H1 (cell line): ENCODE measurements around the gene CRYGD. TPM values are rescaled to one million over a fixed set of nuclear protein-coding genes. Genes with fewer than 3 reads are reported as not detected.

Source experiments
- CTCF ChIA-PET: fragments of 300-600 bp; sonication (Branson Sonifier 250); formaldehyde crosslinking; loops from one replicate; lab custom pipeline; 2021; ENCODE audit not compliant: partially characterized antibody; lab: Charles Lee
- POLR2A ChIA-PET: fragments of 300-600 bp; sonication (Branson Sonifier 250); formaldehyde crosslinking; loops from one replicate; lab custom pipeline; 2021; ENCODE audit warnings: inconsistent platforms; ENCODE audit not compliant: partially characterized antibody; lab: Charles Lee
- DNase-seq, 2 experiments: peaks; one replicate each; pipeline versions ENCODE4 v3.0.0 to v3.0.0-alpha.2; 2010 to 2022; ENCODE audit warnings: low spot score in 2 of 2, low read depth in 1 of 2, mixed read lengths in 1 of 2
- FAIRE-seq: peaks from 2 replicates; lab custom pipeline; 2011; peaks lifted over from hg19 to GRCh38; lab: Jason Lieb, UNC
- H2AFZ ChIP-seq: 2 replicates; pipeline ENCODE4 v1.8.1; 2012; ENCODE audit warnings: low read length, inconsistent platforms
- H2AK5ac ChIP-seq: 2 replicates; pipeline ENCODE4 v1.6.1; 2013; ENCODE audit warnings: low read depth, low read length
- H2BK120ac ChIP-seq: replicated peaks from 2 replicates; pipeline ENCODE3; 2013; ENCODE audit warnings: low read depth, low read length, inconsistent platforms
- H2BK12ac ChIP-seq: 2 replicates; pipeline ENCODE4 v1.6.1; 2013; ENCODE audit warnings: low read depth, low read length
- H2BK15ac ChIP-seq: 2 replicates; pipeline ENCODE4 v1.6.1; 2013; ENCODE audit warnings: low read length
- H2BK20ac ChIP-seq: 2 replicates; pipeline ENCODE4 v1.6.1; 2013; ENCODE audit warnings: low read length
- H2BK5ac ChIP-seq: 2 replicates; pipeline ENCODE4 v1.6.1; 2013; ENCODE audit warnings: low read depth, low read length
- H3K14ac ChIP-seq: 2 replicates; pipeline ENCODE4 v1.6.1; 2013; ENCODE audit warnings: inconsistent platforms; ENCODE audit not compliant: insufficient read length
- H3K18ac ChIP-seq: 2 replicates; pipeline ENCODE4 v1.6.1; 2013; ENCODE audit warnings: low read length; ENCODE audit errors: extremely low read depth
- H3K23ac ChIP-seq: 2 replicates; pipeline ENCODE4 v1.6.1; 2013; ENCODE audit warnings: inconsistent platforms; ENCODE audit not compliant: insufficient read length
- H3K23me2 ChIP-seq: 2 replicates; pipeline ENCODE4 v1.6.1; 2013; ENCODE audit warnings: low read depth, low read length
- H3K27ac ChIP-seq: 2 replicates; pipeline ENCODE4 v1.6.1; 2011; ENCODE audit warnings: low read depth, low read length, inconsistent platforms
- H3K27me3 ChIP-seq, 4 experiments: replicated peaks in 1 of 4; 1 replicate in 1 of 4; 2 replicates in 3 of 4; pipeline versions ENCODE4 v1.6.1 to v1.8.1; 2011 to 2013; ENCODE audit warnings: low read length in 3 of 4, mild to moderate bottlenecking in 3 of 4, inconsistent platforms in 2 of 4, mixed read lengths in 2 of 4, moderate library complexity in 1 of 4; ENCODE audit not compliant: control insufficient read depth in 3 of 4, insufficient read depth in 3 of 4; ENCODE audit errors: extremely low read depth in 1 of 4
- H3K36me3 ChIP-seq, 4 experiments: 2 replicates each; pipeline versions ENCODE4 v1.6.1 to v1.8.1; 2011 to 2013; ENCODE audit warnings: mild to moderate bottlenecking in 4 of 4, low read length in 3 of 4, moderate library complexity in 2 of 4, control low read depth in 1 of 4, inconsistent platforms in 1 of 4; ENCODE audit not compliant: insufficient read depth in 4 of 4, control insufficient read depth in 2 of 4
- H3K4ac ChIP-seq: replicated peaks from 2 replicates; pipeline ENCODE3; 2013; ENCODE audit warnings: low read length, low read depth, mixed read lengths, inconsistent platforms; ENCODE audit not compliant: insufficient read length
- H3K4me1 ChIP-seq, 4 experiments: replicated peaks in 1 of 4; 1 replicate in 1 of 4; 2 replicates in 3 of 4; pipeline versions ENCODE4 v1.6.1 to v1.8.1; 2011 to 2013; ENCODE audit warnings: low read length in 3 of 4, inconsistent platforms in 2 of 4, mixed read lengths in 1 of 4; ENCODE audit not compliant: insufficient read depth in 4 of 4, control insufficient read depth in 3 of 4
- H3K4me2 ChIP-seq, 2 experiments: 2 replicates each; pipeline versions ENCODE4 v1.6.1 to v1.8.1; 2011 to 2013; ENCODE audit warnings: low read depth in 2 of 2, low read length in 2 of 2, control low read depth in 1 of 2, inconsistent platforms in 1 of 2, mild to moderate bottlenecking in 1 of 2; ENCODE audit not compliant: insufficient read depth in 1 of 2
- H3K4me3 ChIP-seq, 4 experiments: fragments of 200-600, 300-600 bp in 1 of 4; sonication (generic), shearing (Covaris generic), sonication (Bioruptor Twin) in 1 of 4; 2 replicates each; pipeline versions ENCODE4 v1.5.1 to v1.8.1; 2011 to 2016; ENCODE audit warnings: low read length in 4 of 4, low read depth in 3 of 4, control low read depth in 2 of 4, inconsistent platforms in 2 of 4, mild to moderate bottlenecking in 2 of 4, mixed read lengths in 1 of 4, moderate library complexity in 1 of 4; ENCODE audit not compliant: insufficient read depth in 2 of 4; ENCODE audit errors: extremely low read depth in 1 of 4
- H3K56ac ChIP-seq: replicated peaks from 2 replicates; pipeline ENCODE3; 2013; ENCODE audit warnings: low read depth, mild to moderate bottlenecking, mixed read lengths, low read length, inconsistent platforms; ENCODE audit not compliant: insufficient read length
- H3K79me1 ChIP-seq: 2 replicates; pipeline ENCODE4 v1.6.1; 2013; ENCODE audit warnings: low read depth, low read length, control low read depth
- H3K79me2 ChIP-seq, 2 experiments: 2 replicates each; pipeline versions ENCODE4 v1.6.1 to v1.8.1; 2012 to 2013; ENCODE audit warnings: low read length in 2 of 2, mild to moderate bottlenecking in 2 of 2, inconsistent platforms in 1 of 2; ENCODE audit not compliant: insufficient read depth in 2 of 2, control insufficient read depth in 1 of 2
- H3K9ac ChIP-seq, 4 experiments: replicated peaks in 1 of 4; 1 replicate in 1 of 4; 2 replicates in 3 of 4; pipeline versions ENCODE4 v1.6.1 to v1.8.1; 2011 to 2013; ENCODE audit warnings: low read depth in 3 of 4, low read length in 3 of 4, control low read depth in 2 of 4, mild to moderate bottlenecking in 2 of 4, moderate library complexity in 2 of 4, inconsistent platforms in 1 of 4; ENCODE audit errors: extremely low read depth in 1 of 4
- H3K9me3 ChIP-seq, 2 experiments: 2 replicates each; pipeline versions ENCODE4 v1.6.1 to v1.8.1; 2012 to 2013; ENCODE audit warnings: mild to moderate bottlenecking in 2 of 2, moderate library complexity in 2 of 2, control low read depth in 1 of 2, inconsistent platforms in 1 of 2, low read depth in 1 of 2, low read length in 1 of 2, mixed read lengths in 1 of 2; ENCODE audit not compliant: insufficient read depth in 2 of 2
- H4K20me1 ChIP-seq, 2 experiments: replicated peaks in 1 of 2; 2 replicates each; pipeline versions ENCODE3 to v1.8.1; 2011 to 2013; ENCODE audit warnings: inconsistent platforms in 2 of 2, low read length in 2 of 2, mild to moderate bottlenecking in 1 of 2; ENCODE audit not compliant: insufficient read depth in 2 of 2, control insufficient read depth in 1 of 2
- H4K5ac ChIP-seq: 2 replicates; pipeline ENCODE4 v1.6.1; 2013; ENCODE audit warnings: low read length, low read depth, mixed read lengths, inconsistent platforms; ENCODE audit not compliant: insufficient read length
- H4K8ac ChIP-seq: 2 replicates; pipeline ENCODE4 v1.8.0; 2013; ENCODE audit warnings: mild to moderate bottlenecking, moderate library complexity, low read length, inconsistent platforms; ENCODE audit not compliant: insufficient read depth; ENCODE audit errors: extremely low read depth
- H4K91ac ChIP-seq: replicated peaks from 2 replicates; pipeline ENCODE3; 2013; ENCODE audit warnings: low read length, mixed read lengths, inconsistent platforms; ENCODE audit not compliant: insufficient read length
- CEBPB ChIP-seq: IDR thresholded peaks from 2 replicates; pipeline ENCODE4 v1.6.1; 2012; ENCODE audit warnings: low read depth, low read length
- CHD1 ChIP-seq: IDR thresholded peaks from 2 replicates; pipeline ENCODE4 v1.6.1; 2012; ENCODE audit warnings: low read depth, low read length, improper control_type of control experiment
- CHD2 ChIP-seq: IDR thresholded peaks from 2 replicates; pipeline ENCODE4 v1.6.1; 2012; ENCODE audit warnings: low read length, improper control_type of control experiment
- CTCF ChIP-seq, 3 experiments: IDR thresholded peaks; 1 replicate in 2 of 3; 2 replicates in 1 of 3; pipeline versions ENCODE4 v1.5.1 to v1.6.1; 2011; ENCODE audit warnings: low read length in 3 of 3, mild to moderate bottlenecking in 3 of 3, inconsistent platforms in 2 of 3, low read depth in 1 of 3, moderate library complexity in 1 of 3; ENCODE audit not compliant: insufficient read depth in 1 of 3; ENCODE audit errors: control extremely low read depth in 1 of 3
- EP300 ChIP-seq, 2 experiments: IDR thresholded peaks; 1 replicate in 1 of 2; 2 replicates in 1 of 2; pipeline ENCODE4 v1.6.1; 2011 to 2012; ENCODE audit warnings: low read depth in 2 of 2, low read length in 2 of 2, mild to moderate bottlenecking in 2 of 2, borderline replicate concordance in 1 of 2, inconsistent platforms in 1 of 2, moderate library complexity in 1 of 2
- FOSL1 ChIP-seq: IDR thresholded peaks from 2 replicates; pipeline ENCODE4 v1.6.1; 2011; ENCODE audit warnings: mild to moderate bottlenecking, low read depth, low read length, moderate library complexity; ENCODE audit not compliant: insufficient read depth
- HDAC2 ChIP-seq, 2 experiments: fragments of 300-600 bp in 1 of 2; sonication (generic) in 1 of 2; IDR thresholded peaks; 2 replicates each; pipeline ENCODE4 v1.6.1; 2011 to 2012; ENCODE audit warnings: low read depth in 2 of 2, low read length in 2 of 2, mild to moderate bottlenecking in 2 of 2, moderate library complexity in 2 of 2, borderline replicate concordance in 1 of 2, inconsistent platforms in 1 of 2
- JUND ChIP-seq: IDR thresholded peaks from 2 replicates; pipeline ENCODE4 v1.6.1; 2011; ENCODE audit warnings: mild to moderate bottlenecking, improper control_type of control experiment, low read length
- SAP30 ChIP-seq: fragments of 300-600 bp; sonication (generic); IDR thresholded peaks from 2 replicates; pipeline ENCODE4 v1.7.1; 2012; ENCODE audit warnings: low read length, moderate library complexity, mild to moderate bottlenecking, inconsistent platforms; ENCODE audit not compliant: insufficient read depth, insufficient replicate concordance
- WGBS, 2 experiments: shearing (Covaris generic) in 1 of 2; methylation state at CpG; one replicate each; pipeline versions ENCODE4 v1.1.6 to v1.1.7; 2013 to 2015; ENCODE audit warnings: low lambda C conversion rate in 2 of 2, mixed read lengths in 2 of 2, inconsistent platforms in 1 of 2, low coverage in 1 of 2, missing lambda C conversion rate in 1 of 2; ENCODE audit not compliant: insufficient replicate concordance in 2 of 2, insufficient coverage in 1 of 2, insufficient read length in 1 of 2; ENCODE audit errors: extremely low coverage in 1 of 2, missing lambda C conversion rate in 1 of 2; 5-methylcytosine and 5-hydroxymethylcytosine counted together
- polyA plus RNA-seq, 7 experiments: library from polyadenylated mRNA; depleted of rRNA in 3 of 7; stranded (reverse) in 5 of 7; unstranded in 2 of 7; fragments of >200 nt in 5 of 7; fragments of 200-250 nt in 2 of 7; gene quantifications; 1 replicate in 5 of 7; 2 replicates in 1 of 7; 4 replicates in 1 of 7; pipeline versions ENCODE4 v1.2.1 to v1.2.3, GENCODE V29; 2011 to 2013; ENCODE audit warnings: missing spikeins in 2 of 7, mixed read lengths in 2 of 7
- total RNA-seq: library from RNA; stranded (reverse); fragmentation: NEBNext Ultra II Directional; extraction: Animal tissue kit (Norgen Biotek cat#: 25700); gene quantifications from 2 replicates; pipeline ENCODE4 v1.2.1, GENCODE V29; 2021

CRYGD gene
- total and polyA plus RNA-seq, 2 of the 8 experiments (the other 6 are each of a cell fraction or from before 2014, with no cell fraction given), result 2.9 to 7.1 TPM

- no peak overlapping the region for H3K4me2 ChIP-seq
- no peak overlapping the region for H2BK120ac ChIP-seq
- H2AFZ ChIP-seq, result no peak overlapping the region
- H2BK5ac ChIP-seq, result no peak overlapping the region
- H3K9ac ChIP-seq, result no peak overlapping the region
- no peak overlapping the region for H2BK20ac ChIP-seq
- H4K5ac ChIP-seq, result no peak overlapping the region
- WGBS, 2 experiments, result 100% methylated on average over 1 of the region's 1 CpG; no CpG with 5 or more reads in 1 of the 2 experiments
- H3K23ac ChIP-seq, result no peak overlapping the region
- H4K20me1 ChIP-seq, result no peaks in the 10 kb centered on the region
- no peak overlapping the region for H3K4me3 ChIP-seq
- FAIRE-seq (no peak), DNase-seq (peak in 1 of 2 experiments; percentile 31)
- no peaks in the 10 kb centered on the region for H3K79me2 ChIP-seq
- H3K27me3 ChIP-seq, result no peaks in the 10 kb centered on the region
- no peak overlapping the region for H3K4ac ChIP-seq
- no peak overlapping the region for H3K14ac ChIP-seq
- H3K4me1 ChIP-seq, result no peaks in the 10 kb centered on the region
- H3K9me3 ChIP-seq, result no peaks in the 10 kb centered on the region
- ChIA-PET POLR2A (interaction anchor here (0.8 kb wide), 1 partner anchor 149 kb away, joined by 3 read pairs; no protein-coding TSS in a partner anchor), CTCF (interaction anchor here (0.9 to 1.6 kb wide), 4 partner anchors 10 to 346 kb away, joined by 3 to 9 read pairs (median 6); no protein-coding TSS in a partner anchor)
- H2AK5ac ChIP-seq, result no peak overlapping the region
- H3K36me3 ChIP-seq, result no peaks in the 10 kb centered on the region
- H3K56ac ChIP-seq, result no peak overlapping the region
- H4K8ac ChIP-seq, result no peak overlapping the region
- H4K91ac ChIP-seq, result no peak overlapping the region
- no peak overlapping the region for H3K27ac ChIP-seq
- no peak overlapping the region for H2BK15ac ChIP-seq
- H3K18ac ChIP-seq, result no peak overlapping the region
- no peak overlapping the region for H2BK12ac ChIP-seq
- H3K79me1 ChIP-seq, result no peaks in the 10 kb centered on the region
- no peaks in the 10 kb centered on the region for H3K23me2 ChIP-seq
- TF ChIP-seq HDAC2 (IDR thresholded peaks at IDR 0.05; ENCODE audit: borderline replicate concordance in 1 of 2, low read depth in 2 of 2, low read length in 2 of 2), result no peak
- TF ChIP-seq CHD2, result no peak
- no peak for TF ChIP-seq CTCF (IDR thresholded peaks at IDR 0.05; ENCODE audit: control extremely low read depth in 1 of 3, insufficient read depth in 1 of 3, low read depth in 1 of 3, low read length in 3 of 3)
- no peak for TF ChIP-seq CHD1
- no peak for TF ChIP-seq JUND
- TF ChIP-seq FOSL1, result no peak
- no peak for TF ChIP-seq CEBPB
- no peak for TF ChIP-seq SAP30
- no peak for TF ChIP-seq EP300 (IDR thresholded peaks at IDR 0.05; ENCODE audit: borderline replicate concordance in 1 of 2, low read depth in 2 of 2, low read length in 2 of 2)
Observed at GRCh38 chr2:208092093-208092832, 32.1 kb downstream of the CRYGD start.
